Hepatocyte (in vitro differentiated cells): ENCODE data around the gene TMEM40. TPM values are rescaled to one million over a fixed set of nuclear protein-coding genes. Genes with fewer than 3 reads are reported as not detected.
"Not testable (repeated sequence)": the region's sequence is repeated elsewhere in the genome, so short reads cannot be mapped to it uniquely, and the experiment has no call there.

Experiments used
- DNase-seq: peaks from one replicate; pipeline ENCODE4 v3.0.0-alpha.2; 2016; ENCODE audit warnings: low spot score
- H2AFZ ChIP-seq: fragments of 200-600 bp; sonication (generic); 2 replicates; pipeline ENCODE4 v1.6.0; 2016; ENCODE audit warnings: antibody characterized with exemption, mild to moderate bottlenecking
- H3K27ac ChIP-seq: fragments of 200-600 bp; sonication (generic); 2 replicates; pipeline ENCODE4 v1.5.1; 2016; ENCODE audit warnings: mild to moderate bottlenecking
- H3K27me3 ChIP-seq: fragments of 200-600 bp; sonication (generic); 2 replicates; pipeline ENCODE4 v1.6.1; 2016
- H3K36me3 ChIP-seq: fragments of 200-600 bp; sonication (generic); replicated peaks from 2 replicates; pipeline ENCODE4 v1.5.1; 2016; ENCODE audit warnings: low read depth; ENCODE audit not compliant: insufficient read depth
- H3K4me1 ChIP-seq: fragments of 200-600 bp; sonication (generic); 2 replicates; pipeline ENCODE4 v1.5.1; 2016; ENCODE audit warnings: mild to moderate bottlenecking, moderate library complexity; ENCODE audit not compliant: insufficient read depth
- H3K4me2 ChIP-seq: fragments of 200-600 bp; sonication (generic); 2 replicates; pipeline ENCODE4 v1.6.0; 2016
- H3K4me3 ChIP-seq: fragments of 200-600 bp; sonication (generic); 2 replicates; pipeline ENCODE4 v1.5.1; 2016; ENCODE audit warnings: mild to moderate bottlenecking
- H3K79me2 ChIP-seq: fragments of 200-600 bp; sonication (generic); 2 replicates; pipeline ENCODE4 v1.6.0; 2017; ENCODE audit warnings: mild to moderate bottlenecking
- H3K9me2 ChIP-seq: fragments of 200-600 bp; sonication (generic); replicated peaks from 2 replicates; pipeline ENCODE4 v1.6.0; 2017; ENCODE audit warnings: mild to moderate bottlenecking; ENCODE audit not compliant: insufficient read depth
- H3K9me3 ChIP-seq: fragments of 200-600 bp; sonication (generic); 2 replicates; pipeline ENCODE4 v1.5.1; 2016; ENCODE audit warnings: low read depth, mild to moderate bottlenecking
- H4K20me1 ChIP-seq: fragments of 200-600 bp; sonication (generic); 2 replicates; pipeline ENCODE4 v1.6.0; 2016; ENCODE audit warnings: mild to moderate bottlenecking; ENCODE audit not compliant: insufficient read depth, poor library complexity, severe bottlenecking
- CTCF ChIP-seq: fragments of 200-600 bp; sonication (generic); IDR thresholded peaks from 2 replicates; pipeline ENCODE4 v1.5.1; 2016; ENCODE audit warnings: antibody characterized with exemption, mild to moderate bottlenecking; ENCODE audit not compliant: poor library complexity
- EZH2 ChIP-seq: fragments of 200-600 bp; sonication (generic); IDR thresholded peaks from 2 replicates; pipeline ENCODE4 v1.6.1; 2016; ENCODE audit warnings: antibody characterized with exemption, mild to moderate bottlenecking, borderline replicate concordance
- EZH2phosphoT487 ChIP-seq: fragments of 200-600 bp; sonication (generic); IDR thresholded peaks from one replicate; pipeline ENCODE4 v1.6.1; 2018; ENCODE audit warnings: antibody characterized with exemption, mild to moderate bottlenecking, low read depth, moderate library complexity; ENCODE audit not compliant: unreplicated experiment, severe bottlenecking
- WGBS: methylation state at CpG from one replicate; pipeline ENCODE4 v1.1.6; 2016; ENCODE audit warnings: low lambda C conversion rate; ENCODE audit errors: missing lambda C conversion rate; 5-methylcytosine and 5-hydroxymethylcytosine counted together
- polyA plus RNA-seq: library from polyadenylated mRNA; unstranded; fragments of >200 nt; fragmentation: Nextera tagmentation; extraction: Ambion mirVana; gene quantifications from 2 replicates; pipeline ENCODE4 v1.2.1, GENCODE V29; 2016
- total RNA-seq: library from RNA; depleted of rRNA; stranded (reverse); fragments of >200 nt; gene quantifications from 2 replicates; pipeline ENCODE4 v1.2.3, GENCODE V29; 2014

TMEM40 gene
- total and polyA plus RNA-seq, 2 experiments from 2014 or later = 1.6 TPM; not detected in 1

GRCh38 chr3:12791430-12791829 lies 32.4 kb upstream of the TMEM40 start:
- no peak overlapping the region for H2AFZ ChIP-seq

GRCh38 chr3:12787967-12788690 lies 29.1 kb upstream of the TMEM40 start:
- not testable (repeated sequence) for H2AFZ ChIP-seq, DNase-seq, H3K9me3 ChIP-seq, H3K9me2 ChIP-seq, H3K36me3 ChIP-seq, H3K27ac ChIP-seq, H4K20me1 ChIP-seq, H3K4me2 ChIP-seq, H3K4me3 ChIP-seq, H3K27me3 ChIP-seq, H3K79me2 ChIP-seq, H3K4me1 ChIP-seq
- WGBS = 92% methylated on average over 22 of the region's 23 CpGs

More at GRCh38 chr3:12791430-12791829, 32.4 kb upstream of the TMEM40 start:
- TF ChIP-seq EZH2phosphoT487 (no peak), CTCF (no peak), EZH2 (no peak)
- 100% methylated on average over 1 of the region's 1 CpG for WGBS
- Histone ChIP-seq H3K9me3 (no peaks in the 10 kb centered on the region), H3K27ac (no peak overlapping the region), H3K27me3 (no peaks in the 10 kb centered on the region), H3K79me2 (no peaks in the 10 kb centered on the region), H3K36me3 (no peaks in the 10 kb centered on the region), H3K4me2 (no peak overlapping the region), H4K20me1 (no peaks in the 10 kb centered on the region), H3K9me2 (no peaks in the 10 kb centered on the region), H3K4me1 (peaks cover 5% of the 10 kb centered on the region), H3K4me3 (no peak overlapping the region)
- no peak for DNase-seq

GRCh38 chr3:12787346-12787745 lies 28.3 kb upstream of the TMEM40 start:
- WGBS = 22% methylated on average over 9 of the region's 9 CpGs
- H2AFZ ChIP-seq = not testable (repeated sequence)
- DNase-seq = peak; percentile 66

GRCh38 chr3:12785096-12785495 lies 26.0 kb upstream of the TMEM40 start:
- H3K4me3 ChIP-seq = no peak overlapping the region
- no peak for TF ChIP-seq CTCF
- no peak for TF ChIP-seq EZH2
- no peak for TF ChIP-seq EZH2phosphoT487
- H3K27me3 ChIP-seq = no peaks in the 10 kb centered on the region
- H2AFZ ChIP-seq = no peak overlapping the region
- DNase-seq = no peak
- H3K27ac ChIP-seq = no peak overlapping the region
- no peak overlapping the region for H3K4me2 ChIP-seq
- H3K9me2 ChIP-seq = no peaks in the 10 kb centered on the region
- H3K4me1 ChIP-seq = peaks cover 8% of the 10 kb centered on the region
- no peaks in the 10 kb centered on the region for H3K79me2 ChIP-seq
- WGBS = 51% methylated on average over 4 of the region's 4 CpGs
- no peaks in the 10 kb centered on the region for H3K9me3 ChIP-seq
- no peaks in the 10 kb centered on the region for H4K20me1 ChIP-seq
- H3K36me3 ChIP-seq = no peaks in the 10 kb centered on the region

More at GRCh38 chr3:12787346-12787745, 28.3 kb upstream of the TMEM40 start:
- not testable (repeated sequence) for H3K27ac ChIP-seq, H3K4me1 ChIP-seq, H3K4me3 ChIP-seq, H3K27me3 ChIP-seq, H3K4me2 ChIP-seq, H3K9me3 ChIP-seq, H3K79me2 ChIP-seq, H4K20me1 ChIP-seq, H3K9me2 ChIP-seq, H3K36me3 ChIP-seq
- peak; percentile 36 for TF ChIP-seq CTCF
